Activated CD8-positive, alpha-beta T cell treated with anti-CD3 and anti-CD28 coated beads for 36 hours (primary cell): ENCODE data around the gene DBF4B. TPM values are rescaled to one million over a fixed set of nuclear protein-coding genes. Genes with fewer than 3 reads are reported as not detected.
"Not testable (repeated sequence)": the region's sequence is repeated elsewhere in the genome, so short reads cannot be mapped to it uniquely, and the experiment has no call there.

Source experiments
- ATAC-seq: fragments of 200-7000 bp; cut with Tn5 transposase; one replicate; pipeline ENCODE4 v1.10.0; 2021; ENCODE audit warnings: mild to moderate bottlenecking, moderate library complexity
- CTCF ChIA-PET: fragments of 350-600 bp; sonication (Branson Sonifier 250); formaldehyde crosslinking; loops from one replicate; lab custom pipeline; 2021; ENCODE audit warnings: antibody characterized with exemption; lab: Charles Lee
- POLR2A ChIA-PET: fragments of 350-600 bp; sonication (Branson Sonifier 250); formaldehyde crosslinking; loops from one replicate; lab custom pipeline; 2021; ENCODE audit warnings: antibody characterized with exemption; lab: Charles Lee
- DNase-seq: peaks from one replicate; pipeline ENCODE4 v3.0.0-alpha.2; 2020
- H3K27ac Mint-ChIP-seq: one replicate; pipeline ENCODE4 v1.8.0; 2021; ENCODE audit warnings: mild to moderate bottlenecking, mixed read lengths
- H3K27me3 Mint-ChIP-seq: one replicate; pipeline ENCODE4 v1.8.0; 2021; ENCODE audit warnings: mixed read lengths
- H3K36me3 Mint-ChIP-seq: one replicate; pipeline ENCODE4 v1.8.0; 2021; ENCODE audit warnings: low read depth, mixed read lengths
- H3K4me1 Mint-ChIP-seq: one replicate; pipeline ENCODE4 v1.8.0; 2021; ENCODE audit warnings: low read depth, mixed read lengths
- H3K4me3 Mint-ChIP-seq: one replicate; pipeline ENCODE4 v1.8.0; 2021; ENCODE audit warnings: mild to moderate bottlenecking, moderate library complexity, mixed read lengths
- H3K9me3 Mint-ChIP-seq: one replicate; pipeline ENCODE4 v1.8.0; 2021; ENCODE audit warnings: mixed read lengths
- CTCF ChIP-seq: fragments of 200-600 bp; IDR thresholded peaks from one replicate; pipeline ENCODE4 v1.8.0; 2022; ENCODE audit warnings: antibody characterized with exemption, mild to moderate bottlenecking
- intact Hi-C: fragments of 100-400 bp; cut with micrococcal nuclease; formaldehyde crosslinking; loops from one replicate; pipeline ENCODE4 v1.10.0; 2022
- total RNA-seq, 2 experiments: library from RNA; stranded (reverse); gene quantifications; one replicate each; pipeline ENCODE4 v1.2.3, GENCODE V29; 2021

Gene DBF4B
- total RNA-seq, 2 experiments from 2014 or later, result 23.3 to 25.5 TPM

GRCh38 chr17:44745301-44745700, 36.8 kb downstream of the DBF4B start:
- CTCF ChIA-PET, result no interaction called here

GRCh38 chr17:44745738-44746137, 37.3 kb downstream of the DBF4B start:
- not testable (repeated sequence) for H3K9me3 Mint-ChIP-seq, ATAC-seq
- peaks cover 13% of the 10 kb centered on the region for H3K36me3 Mint-ChIP-seq

More at GRCh38 chr17:44745301-44745700, 36.8 kb downstream of the DBF4B start:
- Mint-ChIP-seq H3K4me3 (no peak overlapping the region), H3K9me3 (no peaks in the 10 kb centered on the region), H3K4me1 (peaks cover 1% of the 10 kb centered on the region), H3K27ac (no peak overlapping the region), H3K27me3 (no peaks in the 10 kb centered on the region), H3K36me3 (peaks cover 13% of the 10 kb centered on the region)
- DNase-seq (no peak), ATAC-seq (no peak)
- POLR2A ChIA-PET, result no interaction called here
- intact Hi-C loops, result no loop called here
- TF ChIP-seq CTCF, result no peak

GRCh38 chr17:44747566-44747965, 39.1 kb downstream of the DBF4B start:
- no peak for TF ChIP-seq CTCF
- ChIA-PET CTCF (interaction anchor here (1.1 to 1.2 kb wide), 2 partner anchors 50 to 388 kb away, joined by 3 read pairs; partner anchors contain the start of gene ACBD4), POLR2A (no interaction called here)
- Mint-ChIP-seq H3K4me3 (no peak overlapping the region), H3K36me3 (peaks cover 12% of the 10 kb centered on the region), H3K9me3 (no peaks in the 10 kb centered on the region), H3K27ac (no peak overlapping the region), H3K4me1 (peaks cover 1% of the 10 kb centered on the region), H3K27me3 (no peaks in the 10 kb centered on the region)
- no peak for DNase-seq
- no peak for ATAC-seq
- intact Hi-C loops, result no loop called here

More at GRCh38 chr17:44745738-44746137, 37.3 kb downstream of the DBF4B start:
- DNase-seq, CTCF ChIA-PET, H3K4me3 Mint-ChIP-seq, H3K4me1 Mint-ChIP-seq, POLR2A ChIA-PET, H3K27me3 Mint-ChIP-seq, H3K27ac Mint-ChIP-seq, intact Hi-C loops: not testable (repeated sequence)

GRCh38 chr17:44749076-44749979, 40.9 kb downstream of the DBF4B start:
- CTCF ChIA-PET, result interaction anchor here (1.7 kb wide), 1 partner anchor 216 kb away, joined by 4 read pairs; no protein-coding TSS in a partner anchor
- ATAC-seq (no peak), DNase-seq (no peak)
- H3K27ac Mint-ChIP-seq, result no peak overlapping the region
- H3K4me3 Mint-ChIP-seq, result no peak overlapping the region
- POLR2A ChIA-PET, result no interaction called here
- peaks cover 1% of the 10 kb centered on the region for H3K4me1 Mint-ChIP-seq
- H3K27me3 Mint-ChIP-seq, result no peaks in the 10 kb centered on the region
- H3K9me3 Mint-ChIP-seq, result no peaks in the 10 kb centered on the region
- intact Hi-C loops, result no loop called here
- H3K36me3 Mint-ChIP-seq, result peaks cover 8% of the 10 kb centered on the region
- TF ChIP-seq CTCF, result no peak

- DNase-seq, result no peak
- H3K27ac Mint-ChIP-seq, result no peak overlapping the region
- ChIA-PET POLR2A (no interaction called here), CTCF (interaction anchor here (1.7 kb wide), 1 partner anchor 217 kb away, joined by 4 read pairs; no protein-coding TSS in a partner anchor)
- H3K9me3 Mint-ChIP-seq, result no peaks in the 10 kb centered on the region
- H3K4me3 Mint-ChIP-seq, result no peak overlapping the region
- intact Hi-C loops, result no loop called here
- H3K4me1 Mint-ChIP-seq, result peaks cover 1% of the 10 kb centered on the region
- no peak for ATAC-seq
- peaks cover 8% of the 10 kb centered on the region for H3K36me3 Mint-ChIP-seq
- no peaks in the 10 kb centered on the region for H3K27me3 Mint-ChIP-seq
- TF ChIP-seq CTCF, result no peak
These were observed 41.5 kb downstream of the DBF4B start for GRCh38 chr17:44749980-44750318.
